HEK293 (cell line): ENCODE measurements around the gene UPK3A.

Experiments used
- TCF7L2 ChIP-seq: IDR thresholded peaks from 2 replicates; pipeline ENCODE4 v1.6.1; 2011; ENCODE audit warnings: low read depth, mild to moderate bottlenecking, inconsistent platforms, low read length, moderate library complexity, borderline replicate concordance
- WT1 ChIP-seq: fragments of 450-650 bp; formaldehyde crosslinking; IDR thresholded peaks from 2 replicates; pipeline ENCODE4 v1.5.1; 2016; ENCODE audit warnings: missing biosample characterization, missing genetic modification characterization
- YY1 ChIP-seq: fragments of 450-650 bp; formaldehyde crosslinking; IDR thresholded peaks from 2 replicates; pipeline ENCODE4 v1.5.1; 2018; ENCODE audit warnings: missing biosample characterization, missing genetic modification characterization
- ZBTB1 ChIP-seq: fragments of 450-650 bp; formaldehyde crosslinking; IDR thresholded peaks from 2 replicates; pipeline ENCODE4 v1.5.1; 2016; ENCODE audit warnings: missing biosample characterization, missing genetic modification characterization
- ZNF138 ChIP-seq: fragments of 450-650 bp; formaldehyde crosslinking; IDR thresholded peaks from 2 replicates; pipeline ENCODE4 v1.5.1; 2016; ENCODE audit warnings: missing biosample characterization, missing genetic modification characterization, borderline replicate concordance
- ZNF157 ChIP-seq: fragments of 450-650 bp; formaldehyde crosslinking; IDR thresholded peaks from 2 replicates; pipeline ENCODE4 v1.5.1; 2016; ENCODE audit warnings: missing biosample characterization, missing genetic modification characterization
- ZNF791 ChIP-seq: fragments of 450-650 bp; formaldehyde crosslinking; IDR thresholded peaks from 2 replicates; pipeline ENCODE4 v1.5.1; 2016; ENCODE audit warnings: missing biosample characterization, missing genetic modification characterization
- ZNF830 ChIP-seq: fragments of 450-650 bp; IDR thresholded peaks from 2 replicates; pipeline ENCODE4 v1.5.0; 2018; ENCODE audit warnings: missing biosample characterization, missing genetic modification characterization, low read depth, mild to moderate bottlenecking, moderate library complexity
- ZSCAN16 ChIP-seq: fragments of 450-650 bp; formaldehyde crosslinking; IDR thresholded peaks from 2 replicates; pipeline ENCODE4 v1.5.1; 2016; ENCODE audit warnings: missing biosample characterization, missing genetic modification characterization
- TF ChIP-seq, protein P1 (sequence below): fragments of 450-650 bp; formaldehyde crosslinking; IDR thresholded peaks from 2 replicates; pipeline ENCODE4 v1.5.1; 2016; ENCODE audit warnings: missing biosample characterization, missing genetic modification characterization
- TF ChIP-seq, protein P2 (sequence below): fragments of 450-650 bp; formaldehyde crosslinking; optimal IDR thresholded peaks from 2 replicates; pipeline ENCODE3; 2016; ENCODE audit warnings: missing biosample characterization, mild to moderate bottlenecking, missing genetic modification characterization
- TF ChIP-seq, protein P3 (sequence below): fragments of 450-650 bp; formaldehyde crosslinking; IDR thresholded peaks from 2 replicates; pipeline ENCODE4 v1.5.1; 2016; ENCODE audit warnings: missing biosample characterization, missing genetic modification characterization
- TF ChIP-seq, protein P4 (sequence below): fragments of 450-650 bp; IDR thresholded peaks from 2 replicates; pipeline ENCODE4 v1.5.1; 2018; ENCODE audit warnings: missing biosample characterization, mild to moderate bottlenecking, missing genetic modification characterization

DNA sequence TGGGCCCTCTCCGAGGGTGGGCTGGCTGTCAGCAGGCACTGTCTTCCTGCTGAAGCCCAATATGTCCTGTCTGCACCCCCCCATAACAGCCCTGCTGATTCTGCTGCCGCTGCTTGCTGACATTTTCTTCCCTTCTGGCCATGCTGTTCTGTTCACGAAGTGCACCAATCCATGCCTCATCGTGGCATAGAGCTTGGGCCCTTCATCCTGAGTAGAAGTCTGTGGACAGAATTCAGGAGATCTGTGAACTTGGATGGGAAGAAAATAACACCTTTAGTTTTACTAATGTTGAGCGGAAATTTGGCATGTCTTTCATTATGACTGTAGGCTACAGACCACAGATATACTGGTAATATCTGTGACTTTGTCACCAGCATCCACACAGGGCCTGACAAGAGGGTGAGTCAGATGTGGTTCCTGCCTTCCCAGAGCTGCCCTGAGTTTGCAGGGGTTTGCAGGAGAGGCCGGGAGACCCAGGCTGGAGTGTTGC is 29.9 kb upstream of the UPK3A start:
- TF ChIP-seq ZBTB1 = no peak
- no peak for TF ChIP-seq ZNF157 (tag by site-specific recombination)
- TF ChIP-seq, protein P1, sequence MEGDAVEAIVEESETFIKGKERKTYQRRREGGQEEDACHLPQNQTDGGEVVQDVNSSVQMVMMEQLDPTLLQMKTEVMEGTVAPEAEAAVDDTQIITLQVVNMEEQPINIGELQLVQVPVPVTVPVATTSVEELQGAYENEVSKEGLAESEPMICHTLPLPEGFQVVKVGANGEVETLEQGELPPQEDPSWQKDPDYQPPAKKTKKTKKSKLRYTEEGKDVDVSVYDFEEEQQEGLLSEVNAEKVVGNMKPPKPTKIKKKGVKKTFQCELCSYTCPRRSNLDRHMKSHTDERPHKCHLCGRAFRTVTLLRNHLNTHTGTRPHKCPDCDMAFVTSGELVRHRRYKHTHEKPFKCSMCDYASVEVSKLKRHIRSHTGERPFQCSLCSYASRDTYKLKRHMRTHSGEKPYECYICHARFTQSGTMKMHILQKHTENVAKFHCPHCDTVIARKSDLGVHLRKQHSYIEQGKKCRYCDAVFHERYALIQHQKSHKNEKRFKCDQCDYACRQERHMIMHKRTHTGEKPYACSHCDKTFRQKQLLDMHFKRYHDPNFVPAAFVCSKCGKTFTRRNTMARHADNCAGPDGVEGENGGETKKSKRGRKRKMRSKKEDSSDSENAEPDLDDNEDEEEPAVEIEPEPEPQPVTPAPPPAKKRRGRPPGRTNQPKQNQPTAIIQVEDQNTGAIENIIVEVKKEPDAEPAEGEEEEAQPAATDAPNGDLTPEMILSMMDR (tag by site-specific recombination) = no peak
- TF ChIP-seq ZNF830 (tag by site-specific recombination) = no peak
- TF ChIP-seq WT1 = no peak
- no peak for TF ChIP-seq ZNF791
- no peak for TF ChIP-seq TCF7L2
- no peak for TF ChIP-seq ZSCAN16 (tag by site-specific recombination)
- TF ChIP-seq, protein P2, sequence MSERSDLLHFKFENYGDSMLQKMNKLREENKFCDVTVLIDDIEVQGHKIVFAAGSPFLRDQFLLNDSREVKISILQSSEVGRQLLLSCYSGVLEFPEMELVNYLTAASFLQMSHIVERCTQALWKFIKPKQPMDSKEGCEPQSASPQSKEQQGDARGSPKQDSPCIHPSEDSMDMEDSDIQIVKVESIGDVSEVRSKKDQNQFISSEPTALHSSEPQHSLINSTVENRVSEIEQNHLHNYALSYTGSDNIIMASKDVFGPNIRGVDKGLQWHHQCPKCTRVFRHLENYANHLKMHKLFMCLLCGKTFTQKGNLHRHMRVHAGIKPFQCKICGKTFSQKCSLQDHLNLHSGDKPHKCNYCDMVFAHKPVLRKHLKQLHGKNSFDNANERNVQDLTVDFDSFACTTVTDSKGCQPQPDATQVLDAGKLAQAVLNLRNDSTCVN (tag by site-specific recombination) = no peak
- TF ChIP-seq, protein P3, sequence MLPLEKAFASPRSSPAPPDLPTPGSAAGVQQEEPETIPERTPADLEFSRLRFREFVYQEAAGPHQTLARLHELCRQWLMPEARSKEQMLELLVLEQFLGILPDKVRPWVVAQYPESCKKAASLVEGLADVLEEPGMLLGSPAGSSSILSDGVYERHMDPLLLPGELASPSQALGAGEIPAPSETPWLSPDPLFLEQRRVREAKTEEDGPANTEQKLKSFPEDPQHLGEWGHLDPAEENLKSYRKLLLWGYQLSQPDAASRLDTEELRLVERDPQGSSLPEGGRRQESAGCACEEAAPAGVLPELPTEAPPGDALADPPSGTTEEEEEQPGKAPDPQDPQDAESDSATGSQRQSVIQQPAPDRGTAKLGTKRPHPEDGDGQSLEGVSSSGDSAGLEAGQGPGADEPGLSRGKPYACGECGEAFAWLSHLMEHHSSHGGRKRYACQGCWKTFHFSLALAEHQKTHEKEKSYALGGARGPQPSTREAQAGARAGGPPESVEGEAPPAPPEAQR (tag by site-specific recombination) = no peak
- TF ChIP-seq, protein P4, sequence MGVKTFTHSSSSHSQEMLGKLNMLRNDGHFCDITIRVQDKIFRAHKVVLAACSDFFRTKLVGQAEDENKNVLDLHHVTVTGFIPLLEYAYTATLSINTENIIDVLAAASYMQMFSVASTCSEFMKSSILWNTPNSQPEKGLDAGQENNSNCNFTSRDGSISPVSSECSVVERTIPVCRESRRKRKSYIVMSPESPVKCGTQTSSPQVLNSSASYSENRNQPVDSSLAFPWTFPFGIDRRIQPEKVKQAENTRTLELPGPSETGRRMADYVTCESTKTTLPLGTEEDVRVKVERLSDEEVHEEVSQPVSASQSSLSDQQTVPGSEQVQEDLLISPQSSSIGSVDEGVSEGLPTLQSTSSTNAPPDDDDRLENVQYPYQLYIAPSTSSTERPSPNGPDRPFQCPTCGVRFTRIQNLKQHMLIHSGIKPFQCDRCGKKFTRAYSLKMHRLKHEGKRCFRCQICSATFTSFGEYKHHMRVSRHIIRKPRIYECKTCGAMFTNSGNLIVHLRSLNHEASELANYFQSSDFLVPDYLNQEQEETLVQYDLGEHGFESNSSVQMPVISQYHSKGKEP = no peak
- TF ChIP-seq ZNF138 (tag by site-specific recombination) = no peak
- no peak for TF ChIP-seq YY1
